H1 (cell line): ENCODE results near the gene PLBD2. TPM values are rescaled to one million over a fixed set of nuclear protein-coding genes. Genes with fewer than 3 reads are reported as not detected.
A peak's percentile ranks its signal among the peaks of the same experiment; 100 is the strongest.

Experiments used
- BCL11A ChIP-seq, 2 experiments: IDR thresholded peaks; one replicate each; pipeline ENCODE4 v1.6.1; 2011; ENCODE audit warnings: low read depth in 2 of 2, low read length in 2 of 2, mild to moderate bottlenecking in 2 of 2
- EP300 ChIP-seq, 2 experiments: IDR thresholded peaks; 1 replicate in 1 of 2; 2 replicates in 1 of 2; pipeline ENCODE4 v1.6.1; 2011 to 2012; ENCODE audit warnings: low read depth in 2 of 2, low read length in 2 of 2, mild to moderate bottlenecking in 2 of 2, borderline replicate concordance in 1 of 2, inconsistent platforms in 1 of 2, moderate library complexity in 1 of 2
- EZH2 ChIP-seq: fragments of 200-600 bp; sonication (generic); IDR thresholded peaks from 2 replicates; pipeline ENCODE4 v1.7.1; 2012; ENCODE audit warnings: low read depth, mild to moderate bottlenecking, moderate library complexity, low read length, inconsistent platforms; ENCODE audit not compliant: severe bottlenecking
- FOSL1 ChIP-seq: IDR thresholded peaks from 2 replicates; pipeline ENCODE4 v1.6.1; 2011; ENCODE audit warnings: mild to moderate bottlenecking, low read depth, low read length, moderate library complexity; ENCODE audit not compliant: insufficient read depth
- GABPA ChIP-seq: IDR thresholded peaks from 2 replicates; pipeline ENCODE4 v1.6.1; 2011; ENCODE audit warnings: mild to moderate bottlenecking, low read length, moderate library complexity, borderline replicate concordance; ENCODE audit not compliant: insufficient read depth
- HDAC2 ChIP-seq, 2 experiments: fragments of 300-600 bp in 1 of 2; sonication (generic) in 1 of 2; IDR thresholded peaks; 2 replicates each; pipeline ENCODE4 v1.6.1; 2011 to 2012; ENCODE audit warnings: low read depth in 2 of 2, low read length in 2 of 2, mild to moderate bottlenecking in 2 of 2, moderate library complexity in 2 of 2, borderline replicate concordance in 1 of 2, inconsistent platforms in 1 of 2
- JUN ChIP-seq: IDR thresholded peaks from 2 replicates; pipeline ENCODE4 v1.6.1; 2011; ENCODE audit warnings: low read depth, mild to moderate bottlenecking, improper control_type of control experiment, low read length
- JUND ChIP-seq: IDR thresholded peaks from 2 replicates; pipeline ENCODE4 v1.6.1; 2011; ENCODE audit warnings: mild to moderate bottlenecking, improper control_type of control experiment, low read length
- PHF8 ChIP-seq: fragments of 200-600 bp; sonication (generic); conservative IDR thresholded peaks from 2 replicates; pipeline ENCODE4 v1.7.1; 2012; ENCODE audit warnings: low read depth, mild to moderate bottlenecking, inconsistent platforms, low read length, moderate library complexity
- POLR2A ChIP-seq, 2 experiments: IDR thresholded peaks; 1 replicate in 1 of 2; 2 replicates in 1 of 2; pipeline ENCODE4 v1.6.1; 2011; ENCODE audit warnings: low read depth in 2 of 2, low read length in 2 of 2, mild to moderate bottlenecking in 2 of 2; ENCODE audit errors: control extremely low read depth in 1 of 2
- POLR2AphosphoS5 ChIP-seq: IDR thresholded peaks from 2 replicates; pipeline ENCODE4 v1.6.1; 2011; ENCODE audit warnings: low read depth, low read length
- POU5F1 ChIP-seq: IDR thresholded peaks from 2 replicates; pipeline ENCODE4 v1.6.1; 2011; ENCODE audit warnings: low read depth, mild to moderate bottlenecking, low read length, moderate library complexity
- RAD21 ChIP-seq, 2 experiments: IDR thresholded peaks in 1 of 2; conservative IDR thresholded peaks in 1 of 2; 2 replicates each; pipeline ENCODE4 v1.6.1; 2011; ENCODE audit warnings: low read depth in 2 of 2, low read length in 2 of 2, improper control_type of control experiment in 1 of 2, inconsistent platforms in 1 of 2, mild to moderate bottlenecking in 1 of 2, moderate library complexity in 1 of 2
- RBBP5 ChIP-seq: IDR thresholded peaks from 2 replicates; pipeline ENCODE4 v1.7.1; 2012; ENCODE audit warnings: low read depth, mild to moderate bottlenecking, inconsistent platforms, low read length, moderate library complexity, borderline replicate concordance
- SIN3A ChIP-seq, 2 experiments: IDR thresholded peaks in 1 of 2; conservative IDR thresholded peaks in 1 of 2; 2 replicates each; pipeline ENCODE4 v1.6.1; 2011 to 2012; ENCODE audit warnings: low read length in 2 of 2, improper control_type of control experiment in 1 of 2, low read depth in 1 of 2, mild to moderate bottlenecking in 1 of 2
- TAF1 ChIP-seq: IDR thresholded peaks from 2 replicates; pipeline ENCODE4 v1.6.1; 2011; ENCODE audit warnings: mild to moderate bottlenecking, low read depth, low read length
- TBP ChIP-seq: IDR thresholded peaks from 2 replicates; pipeline ENCODE4 v1.6.1; 2011; ENCODE audit warnings: low read depth, low read length, improper control_type of control experiment
- TEAD4 ChIP-seq: IDR thresholded peaks from 2 replicates; pipeline ENCODE4 v1.6.1; 2012; ENCODE audit warnings: low read depth, low read length, inconsistent platforms, mixed read lengths
- YY1 ChIP-seq: IDR thresholded peaks from 2 replicates; pipeline ENCODE4 v1.6.1; 2011; ENCODE audit warnings: low read depth, mild to moderate bottlenecking, low read length
- polyA plus RNA-seq, 7 experiments: library from polyadenylated mRNA; depleted of rRNA in 3 of 7; stranded (reverse) in 5 of 7; unstranded in 2 of 7; fragments of >200 nt in 5 of 7; fragments of 200-250 nt in 2 of 7; gene quantifications; 1 replicate in 5 of 7; 2 replicates in 1 of 7; 4 replicates in 1 of 7; pipeline versions ENCODE4 v1.2.1 to v1.2.3, GENCODE V29; 2011 to 2013; ENCODE audit warnings: missing spikeins in 2 of 7, mixed read lengths in 2 of 7
- total RNA-seq: library from RNA; stranded (reverse); fragmentation: NEBNext Ultra II Directional; extraction: Animal tissue kit (Norgen Biotek cat#: 25700); gene quantifications from 2 replicates; pipeline ENCODE4 v1.2.1, GENCODE V29; 2021
- TF ChIP-seq, protein P1 (sequence below): IDR thresholded peaks from 2 replicates; pipeline ENCODE4 v1.6.1; 2011; ENCODE audit warnings: low read depth, mild to moderate bottlenecking, low read length; ENCODE audit not compliant: insufficient read depth
- TF ChIP-seq, protein P2 (sequence below): IDR thresholded peaks from 2 replicates; pipeline ENCODE4 v1.6.1; 2012; ENCODE audit warnings: inconsistent platforms

Gene PLBD2
- total and polyA plus RNA-seq, 2 of the 8 experiments (the other 6 are each of a cell fraction or from before 2014, with no cell fraction given), result 16.8 to 33.5 TPM

DNA sequence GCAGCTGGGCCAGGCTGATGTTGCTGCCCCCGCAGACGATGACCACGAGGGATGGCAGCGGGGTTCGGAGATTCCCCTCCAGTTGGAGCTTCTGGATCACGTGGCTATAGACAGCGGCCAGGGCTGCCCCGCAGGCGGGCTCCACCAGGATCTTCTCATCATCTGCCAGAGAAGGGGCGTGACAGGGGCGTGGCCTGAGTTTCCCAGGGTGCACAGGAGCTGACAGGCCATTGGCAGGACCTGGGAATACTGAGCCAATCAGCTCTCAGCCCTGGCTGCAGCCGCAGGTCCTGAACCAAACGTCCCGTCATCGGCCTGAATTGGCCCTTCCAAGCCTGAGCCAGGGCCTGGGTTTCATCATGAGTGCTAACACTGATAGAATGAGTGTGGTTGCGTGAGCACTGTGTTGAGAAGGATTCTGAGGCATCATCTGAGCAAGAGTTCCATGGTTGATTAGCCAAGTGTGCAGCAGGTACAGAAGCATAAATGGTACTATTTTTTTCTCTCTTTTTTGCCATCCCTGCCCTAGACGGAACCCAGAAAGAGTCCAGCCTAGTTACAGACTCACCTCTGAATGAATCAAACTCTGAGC, 34.7 kb downstream of the PLBD2 start (continued):
- TF ChIP-seq POLR2AphosphoS5 (peak; percentile 35; the same call in 1 of the 2 replicates), JUN (no peak), YY1 (no peak), TAF1 (no peak), RBBP5 (no peak), GABPA (no peak), RAD21 (IDR thresholded peaks at IDR 0.05 in 1 of 2, conservative IDR thresholded peaks at IDR 0.05 in 1 of 2; ENCODE audit: low read depth in 2 of 2, low read length in 2 of 2) (no peak), SIN3A (conservative IDR thresholded peaks at IDR 0.05 in 1 of 2, IDR thresholded peaks at IDR 0.05 in 1 of 2; ENCODE audit: low read depth in 1 of 2, low read length in 2 of 2) (peak in 1 of 2 experiments; percentile 43; a peak in 1 of 4 replicates), TEAD4 (no peak), POLR2A (IDR thresholded peaks at IDR 0.05; ENCODE audit: control extremely low read depth in 1 of 2, low read depth in 2 of 2, low read length in 2 of 2) (no peak), JUND (no peak), PHF8 (no peak), FOSL1 (no peak), BCL11A (IDR thresholded peaks at IDR 0.05; ENCODE audit: low read depth in 2 of 2, low read length in 2 of 2) (no peak), POU5F1 (no peak), EZH2 (no peak), EP300 (IDR thresholded peaks at IDR 0.05; ENCODE audit: borderline replicate concordance in 1 of 2, low read depth in 2 of 2, low read length in 2 of 2) (no peak), TBP (0 out of 2 replicates have a peak, but pooled peaks have one; percentile 24), HDAC2 (IDR thresholded peaks at IDR 0.05; ENCODE audit: borderline replicate concordance in 1 of 2, low read depth in 2 of 2, low read length in 2 of 2) (no peak)
- TF ChIP-seq, protein P1, sequence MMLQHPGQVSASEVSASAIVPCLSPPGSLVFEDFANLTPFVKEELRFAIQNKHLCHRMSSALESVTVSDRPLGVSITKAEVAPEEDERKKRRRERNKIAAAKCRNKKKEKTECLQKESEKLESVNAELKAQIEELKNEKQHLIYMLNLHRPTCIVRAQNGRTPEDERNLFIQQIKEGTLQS, result 0 out of 2 replicates have a peak, but pooled peaks have one; percentile 14
- TF ChIP-seq, protein P2, sequence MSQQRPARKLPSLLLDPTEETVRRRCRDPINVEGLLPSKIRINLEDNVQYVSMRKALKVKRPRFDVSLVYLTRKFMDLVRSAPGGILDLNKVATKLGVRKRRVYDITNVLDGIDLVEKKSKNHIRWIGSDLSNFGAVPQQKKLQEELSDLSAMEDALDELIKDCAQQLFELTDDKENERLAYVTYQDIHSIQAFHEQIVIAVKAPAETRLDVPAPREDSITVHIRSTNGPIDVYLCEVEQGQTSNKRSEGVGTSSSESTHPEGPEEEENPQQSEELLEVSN, result peak; percentile 65; the same call in 1 of the 2 replicates
